Measurements from ENCODE around the gene GJC1. TPM values are rescaled to one million over a fixed set of nuclear protein-coding genes. Genes with fewer than 3 reads are reported as not detected.

The GJC1 gene
- total and polyA plus RNA-seq, 9 of the 15 experiments (the other 6 are each of a cell fraction or from before 2014, with no cell fraction given): 0.04 to 1.4 (median 0.18) TPM; not detected in 1

DNA sequence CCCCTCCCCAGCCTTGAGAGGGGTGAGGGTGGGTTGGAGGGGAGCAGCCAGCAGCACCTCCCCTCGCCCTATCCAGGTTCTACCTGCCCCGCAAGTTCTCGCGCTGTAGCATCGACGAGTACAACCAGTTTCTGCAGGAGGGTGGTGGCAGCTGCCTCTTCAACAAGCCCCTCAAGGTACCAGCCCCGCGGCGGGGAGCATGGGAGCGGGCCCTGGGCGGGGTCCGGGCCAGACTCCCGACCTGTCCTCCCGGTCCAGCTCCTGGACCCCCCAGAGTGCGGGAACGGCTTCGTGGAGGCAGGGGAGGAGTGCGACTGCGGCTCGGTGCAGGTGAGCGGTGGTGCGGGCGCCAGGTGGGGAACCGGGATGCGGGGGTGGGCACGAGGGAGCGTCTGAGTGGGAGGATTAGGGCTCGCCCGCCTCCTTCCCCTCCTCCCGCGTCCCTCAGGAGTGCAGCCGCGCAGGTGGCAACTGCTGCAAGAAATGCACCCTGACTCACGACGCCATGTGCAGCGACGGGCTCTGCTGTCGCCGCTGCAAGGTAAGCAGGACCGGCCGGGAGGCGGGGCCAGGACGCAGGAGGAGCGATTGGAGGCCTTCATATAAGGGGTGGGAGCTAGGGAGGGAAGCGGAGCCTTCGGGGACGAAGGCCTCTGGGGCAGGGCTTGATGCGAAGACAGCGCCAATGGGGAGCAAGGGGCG is 54.8 kb downstream of the GJC1 start (continued):
- TF ChIP-seq, protein P1, sequence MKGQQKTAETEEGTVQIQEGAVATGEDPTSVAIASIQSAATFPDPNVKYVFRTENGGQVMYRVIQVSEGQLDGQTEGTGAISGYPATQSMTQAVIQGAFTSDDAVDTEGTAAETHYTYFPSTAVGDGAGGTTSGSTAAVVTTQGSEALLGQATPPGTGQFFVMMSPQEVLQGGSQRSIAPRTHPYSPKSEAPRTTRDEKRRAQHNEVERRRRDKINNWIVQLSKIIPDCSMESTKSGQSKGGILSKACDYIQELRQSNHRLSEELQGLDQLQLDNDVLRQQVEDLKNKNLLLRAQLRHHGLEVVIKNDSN (CRISPR knock-in tag; IDR thresholded peaks at IDR 0.05): no peak
- TF ChIP-seq MBD1 (CRISPR knock-in tag; IDR thresholded peaks at IDR 0.05) (no peak), SMAD2 (IDR thresholded peaks at IDR 0.05; ENCODE audit: low read depth, low read length) (no peak), SETDB1 (IDR thresholded peaks at IDR 0.05; ENCODE audit: low read length) (no peak), MYNN (IDR thresholded peaks at IDR 0.05) (no peak), MYNN (CRISPR knock-in tag; IDR thresholded peaks at IDR 0.05) (no peak), SNAPC5 (CRISPR knock-in tag; IDR thresholded peaks at IDR 0.05) (no peak), MBD2 (IDR thresholded peaks at IDR 0.05; ENCODE audit: borderline replicate concordance, low read depth) (no peak), CBX8 (IDR thresholded peaks at IDR 0.05; ENCODE audit: borderline replicate concordance, extremely low read depth, low read depth, low read length, poor library complexity, severe bottlenecking) (no peak), FOXP1 (CRISPR knock-in tag; IDR thresholded peaks at IDR 0.05) (no peak), ZNF124 (CRISPR knock-in tag; IDR thresholded peaks at IDR 0.05) (peak; percentile 55; the same call in 1 of the 2 replicates), CHD2 (IDR thresholded peaks at IDR 0.05; ENCODE audit: low read depth, low read length) (no peak), ZNF318 (IDR thresholded peaks at IDR 0.05; ENCODE audit: borderline replicate concordance in 1 of 2, low read depth in 1 of 2) (no peak), SMAD3 (CRISPR knock-in tag; conservative IDR thresholded peaks at IDR 0.05) (no peak)
- TF ChIP-seq, protein P2, sequence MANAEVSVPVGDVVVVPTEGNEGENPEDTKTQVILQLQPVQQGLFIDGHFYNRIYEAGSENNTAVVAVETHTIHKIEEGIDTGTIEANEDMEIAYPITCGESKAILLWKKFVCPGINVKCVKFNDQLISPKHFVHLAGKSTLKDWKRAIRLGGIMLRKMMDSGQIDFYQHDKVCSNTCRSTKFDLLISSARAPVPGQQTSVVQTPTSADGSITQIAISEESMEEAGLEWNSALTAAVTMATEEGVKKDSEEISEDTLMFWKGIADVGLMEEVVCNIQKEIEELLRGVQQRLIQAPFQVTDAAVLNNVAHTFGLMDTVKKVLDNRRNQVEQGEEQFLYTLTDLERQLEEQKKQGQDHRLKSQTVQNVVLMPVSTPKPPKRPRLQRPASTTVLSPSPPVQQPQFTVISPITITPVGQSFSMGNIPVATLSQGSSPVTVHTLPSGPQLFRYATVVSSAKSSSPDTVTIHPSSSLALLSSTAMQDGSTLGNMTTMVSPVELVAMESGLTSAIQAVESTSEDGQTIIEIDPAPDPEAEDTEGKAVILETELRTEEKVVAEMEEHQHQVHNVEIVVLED (CRISPR knock-in tag; IDR thresholded peaks at IDR 0.05): no peak
